Thoracic aorta (tissue), 2 donors: ENCODE measurements around the gene NMRAL1. TPM values are rescaled to one million over a fixed set of nuclear protein-coding genes. Genes with fewer than 3 reads are reported as not detected.

Experiments
- ATAC-seq: fragments of 150-250 bp; one replicate; pipeline ENCODE4 v1.8.0; 2017; ENCODE audit warnings: low read depth; ENCODE audit not compliant: insufficient number of reproducible peaks, low FRiP score
- DNase-seq: peaks from one replicate; pipeline ENCODE4 v3.0.0-alpha.2; 2020; ENCODE audit warnings: low spot score
- H3K27ac ChIP-seq, 2 donors: fragments of 200-600 bp; sonication (generic); 1 replicate in 1 of 2; 2 replicates in 1 of 2; pipeline ENCODE4 v1.5.1; 2016; ENCODE audit warnings: mild to moderate bottlenecking in 2 of 2, moderate library complexity in 2 of 2
- H3K27me3 ChIP-seq: fragments of 200-600 bp; sonication (generic); replicated peaks from 2 replicates; pipeline ENCODE4 v1.6.0; 2016; ENCODE audit warnings: mild to moderate bottlenecking; ENCODE audit not compliant: insufficient read depth
- H3K36me3 ChIP-seq: fragments of 200-600 bp; sonication (generic); one replicate; pipeline ENCODE4 v1.5.1; 2016
- H3K4me1 ChIP-seq, 2 donors: fragments of 200-600 bp; sonication (generic); 1 replicate in 1 of 2; 2 replicates in 1 of 2; pipeline versions ENCODE4 v1.5.1 to v1.6.0; 2016; ENCODE audit warnings: low read depth in 2 of 2, mild to moderate bottlenecking in 1 of 2; ENCODE audit not compliant: control insufficient read depth in 1 of 2
- H3K4me3 ChIP-seq: fragments of 200-600 bp; sonication (generic); 2 replicates; pipeline ENCODE4 v1.5.1; 2016; ENCODE audit warnings: mild to moderate bottlenecking
- H3K9me3 ChIP-seq: fragments of 200-600 bp; sonication (generic); 2 replicates; pipeline ENCODE4 v1.5.1; 2016
- CTCF ChIP-seq: fragments of 200-600 bp; sonication (generic); IDR thresholded peaks from one replicate; pipeline ENCODE4 v1.5.1; 2019; ENCODE audit warnings: antibody characterized with exemption
- total RNA-seq, 2 donors: library from RNA; depleted of rRNA; stranded (reverse); fragments of >200 nt; gene quantifications; one replicate each; pipeline versions ENCODE4 v1.1.0 to v1.2.3, GENCODE V29; 2016

The NMRAL1 gene
- total RNA-seq, 2 donors from 2014 or later = 22.8 to 23.3 TPM

- no peak for DNase-seq
- H3K27me3 ChIP-seq = no peaks in the 10 kb centered on the region
- H3K4me3 ChIP-seq = no peak overlapping the region
- no peaks in the 10 kb centered on the region for H3K9me3 ChIP-seq
- no peak for ATAC-seq
- peaks cover 9 to 15% of the 10 kb centered on the region in 2 donors for H3K4me1 ChIP-seq
- TF ChIP-seq CTCF = no peak
- peaks cover 46% of the 10 kb centered on the region for H3K36me3 ChIP-seq
- H3K27ac ChIP-seq = no peak overlapping the region
These were observed 35.0 kb upstream of the NMRAL1 start for GRCh38 chr16:4509420-4509819.

- TF ChIP-seq CTCF = no peak
- Histone ChIP-seq H3K4me1 (peaks cover 3 to 9% of the 10 kb centered on the region in 2 donors), H3K27ac (no peak overlapping the region), H3K27me3 (no peaks in the 10 kb centered on the region), H3K36me3 (peaks cover 46% of the 10 kb centered on the region), H3K9me3 (no peaks in the 10 kb centered on the region), H3K4me3 (no peak overlapping the region)
- no peak for ATAC-seq
- no peak for DNase-seq
These were observed 34.4 kb upstream of the NMRAL1 start for GRCh38 chr16:4508806-4509205.

GRCh38 chr16:4507588-4508345 is 33.3 kb upstream of the NMRAL1 start:
- Histone ChIP-seq H3K36me3 (peaks cover 43% of the 10 kb centered on the region), H3K4me3 (no peak overlapping the region), H3K4me1 (peaks cover 0 to 5% of the 10 kb centered on the region in 2 donors), H3K27ac (no peak overlapping the region), H3K27me3 (no peaks in the 10 kb centered on the region), H3K9me3 (no peaks in the 10 kb centered on the region)
- no peak for TF ChIP-seq CTCF
- no peak for ATAC-seq
- DNase-seq = no peak

- Histone ChIP-seq H3K27ac (no peak overlapping the region), H3K4me1 (peaks cover 5 to 14% of the 10 kb centered on the region in 2 donors), H3K27me3 (no peaks in the 10 kb centered on the region), H3K9me3 (no peaks in the 10 kb centered on the region), H3K36me3 (peaks cover 34% of the 10 kb centered on the region), H3K4me3 (no peak overlapping the region)
- peak; percentile 78 for TF ChIP-seq CTCF
- ATAC-seq = peak; percentile 85
- no peak for DNase-seq
These were observed 32.0 kb upstream of the NMRAL1 start for GRCh38 chr16:4506450-4506849.

DNA sequence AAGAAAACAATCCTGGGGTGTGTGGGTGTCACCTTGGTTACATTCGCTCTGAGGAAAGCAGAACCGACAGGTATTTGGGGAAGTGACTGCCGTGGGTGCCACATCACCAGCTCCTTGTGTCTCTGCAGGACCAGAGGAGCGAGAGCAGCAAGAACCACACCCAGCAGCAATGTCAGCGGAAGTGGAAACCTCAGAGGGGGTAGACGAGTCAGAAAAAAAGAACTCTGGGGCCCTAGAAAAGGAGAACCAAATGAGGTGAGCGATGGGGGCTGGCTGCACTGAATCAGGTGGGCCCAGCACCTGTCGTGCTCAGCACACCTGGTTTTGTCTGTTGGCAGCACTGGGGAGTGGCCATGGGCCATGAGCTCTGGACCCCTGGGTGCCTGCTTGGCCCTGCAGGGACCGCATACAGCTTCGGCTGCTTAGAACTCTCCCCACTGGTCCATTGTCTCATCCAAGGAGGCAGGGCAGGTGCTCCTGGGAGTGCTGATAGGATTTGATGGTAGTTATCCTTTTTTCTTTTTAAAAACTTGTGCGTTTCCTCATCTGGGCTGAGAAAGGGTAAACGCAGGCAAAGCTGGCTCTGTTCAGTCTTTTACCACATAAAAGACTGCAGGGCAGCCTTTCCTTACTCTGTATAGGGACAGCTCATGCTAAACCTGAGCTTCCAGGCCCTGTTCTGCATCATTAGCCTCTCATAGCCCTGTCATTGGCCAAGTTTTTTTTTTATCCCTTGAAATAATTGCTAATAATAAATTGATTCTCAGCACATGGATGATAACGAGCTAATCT is 31.1 kb upstream of the NMRAL1 start:
- no peaks in the 10 kb centered on the region for H3K9me3 ChIP-seq
- no peaks in the 10 kb centered on the region for H3K27me3 ChIP-seq
- ATAC-seq = no peak
- no peak overlapping the region for H3K4me3 ChIP-seq
- no peak for DNase-seq
- peaks cover 10 to 17% of the 10 kb centered on the region in 2 donors for H3K4me1 ChIP-seq
- H3K27ac ChIP-seq = no peak overlapping the region
- TF ChIP-seq CTCF = no peak
- H3K36me3 ChIP-seq = peaks cover 26% of the 10 kb centered on the region
